Erythroblast (primary cell): Measurements from ENCODE around the gene INHBB.
"Not testable (repeated sequence)": the region's sequence is repeated elsewhere in the genome, so short reads cannot be mapped to it uniquely, and the experiment has no call there.

ENCODE experiments used
- DNase-seq, 2 experiments: peaks; one replicate each; lab custom pipeline; 2025; lab: John Stamatoyannopoulos, UW
- GATA1 ChIP-seq: IDR thresholded peaks from 2 replicates; pipeline ENCODE4 v1.6.1; 2011; ENCODE audit warnings: low read depth, mild to moderate bottlenecking, control low read depth, low read length, moderate library complexity
- POLR2A ChIP-seq: IDR thresholded peaks from 2 replicates; pipeline ENCODE4 v1.6.1; 2011; ENCODE audit warnings: mild to moderate bottlenecking, low read length

The INHBB gene

GRCh38 chr2:120381661-120382060 lies 35.7 kb downstream of the INHBB start:
- DNase-seq, result no peak

DNA sequence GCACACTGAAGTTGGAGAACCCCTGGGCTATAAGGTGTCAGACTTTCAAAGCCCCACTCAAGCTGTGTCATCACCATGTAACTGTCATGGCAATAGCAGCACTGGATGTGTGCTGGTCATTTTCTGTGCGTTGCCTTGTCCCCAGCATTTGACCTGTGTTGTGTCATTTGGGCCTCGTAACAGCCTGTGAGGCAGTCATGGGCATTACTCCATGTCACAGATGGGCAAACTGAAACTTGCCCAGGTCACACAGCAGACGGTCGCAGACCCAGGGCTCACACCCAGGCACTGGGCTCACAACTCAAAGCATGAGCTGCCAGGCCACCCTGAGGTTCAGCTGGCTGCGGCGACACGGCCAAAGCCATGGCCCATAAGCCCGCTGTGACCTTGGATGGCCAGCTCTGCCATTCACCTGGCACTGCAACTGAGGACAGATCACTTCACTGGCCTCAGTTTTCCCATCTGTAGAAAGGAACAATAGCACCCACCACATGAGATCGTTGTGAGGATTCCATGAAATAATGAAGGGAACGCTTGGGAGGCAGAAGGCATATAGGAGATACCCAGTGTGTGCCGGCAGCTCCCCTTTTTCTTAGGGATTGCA lies 36.7 kb downstream of the INHBB start:
- no peak for DNase-seq
- no peak for TF ChIP-seq POLR2A
- TF ChIP-seq GATA1, result no peak

More at GRCh38 chr2:120381661-120382060, 35.7 kb downstream of the INHBB start:
- no peak for TF ChIP-seq POLR2A
- no peak for TF ChIP-seq GATA1

- no peak for DNase-seq
- TF ChIP-seq GATA1 (no peak), POLR2A (no peak)
Measured at GRCh38 chr2:120383191-120383590, 37.3 kb downstream of the INHBB start.

- TF ChIP-seq GATA1 (no peak), POLR2A (no peak)
- DNase-seq, result no peak
Measured at GRCh38 chr2:120383631-120384340, 37.9 kb downstream of the INHBB start.

DNA sequence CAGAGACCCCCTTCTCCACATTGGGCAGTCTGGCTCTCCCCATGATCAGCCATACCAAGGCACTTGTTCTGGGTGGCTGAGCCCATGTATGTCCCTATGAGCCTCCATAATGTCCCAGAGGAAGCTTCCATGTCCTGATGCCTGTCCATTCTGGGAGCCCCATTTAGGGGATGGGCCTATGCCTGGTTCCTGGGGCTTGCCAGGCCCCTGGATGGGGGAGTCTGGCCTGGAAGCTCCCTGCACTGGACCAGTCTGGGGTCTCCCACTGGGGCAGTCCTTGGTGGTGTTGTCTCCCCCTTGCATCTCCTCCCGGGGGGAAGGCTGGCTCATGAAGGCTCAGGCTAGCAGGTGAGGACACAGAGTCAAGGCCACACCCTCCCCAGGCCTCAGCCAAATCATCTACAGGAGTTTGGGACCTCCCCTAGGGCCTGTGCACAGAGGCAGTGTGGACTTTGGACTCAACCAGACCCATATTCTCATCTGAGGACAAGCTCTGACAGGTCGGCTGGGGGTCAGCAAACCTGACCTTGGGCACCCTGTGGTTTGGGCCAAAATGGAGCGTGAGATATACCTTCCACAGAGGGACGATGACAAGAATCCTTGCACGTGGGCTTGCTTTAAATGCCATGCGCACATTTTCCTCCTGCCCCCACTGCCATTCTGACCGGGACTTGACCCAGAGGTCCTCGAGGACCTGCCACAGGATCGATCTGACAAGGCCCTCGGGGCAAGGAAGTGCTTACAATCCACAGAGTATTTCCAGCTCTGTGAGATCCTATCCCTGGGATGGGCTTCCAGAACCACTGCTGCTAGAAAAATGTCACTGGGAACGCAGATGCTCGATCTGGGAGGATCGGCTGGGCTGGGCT lies 38.8 kb downstream of the INHBB start:
- TF ChIP-seq POLR2A, result no peak
- TF ChIP-seq GATA1, result no peak

DNA sequence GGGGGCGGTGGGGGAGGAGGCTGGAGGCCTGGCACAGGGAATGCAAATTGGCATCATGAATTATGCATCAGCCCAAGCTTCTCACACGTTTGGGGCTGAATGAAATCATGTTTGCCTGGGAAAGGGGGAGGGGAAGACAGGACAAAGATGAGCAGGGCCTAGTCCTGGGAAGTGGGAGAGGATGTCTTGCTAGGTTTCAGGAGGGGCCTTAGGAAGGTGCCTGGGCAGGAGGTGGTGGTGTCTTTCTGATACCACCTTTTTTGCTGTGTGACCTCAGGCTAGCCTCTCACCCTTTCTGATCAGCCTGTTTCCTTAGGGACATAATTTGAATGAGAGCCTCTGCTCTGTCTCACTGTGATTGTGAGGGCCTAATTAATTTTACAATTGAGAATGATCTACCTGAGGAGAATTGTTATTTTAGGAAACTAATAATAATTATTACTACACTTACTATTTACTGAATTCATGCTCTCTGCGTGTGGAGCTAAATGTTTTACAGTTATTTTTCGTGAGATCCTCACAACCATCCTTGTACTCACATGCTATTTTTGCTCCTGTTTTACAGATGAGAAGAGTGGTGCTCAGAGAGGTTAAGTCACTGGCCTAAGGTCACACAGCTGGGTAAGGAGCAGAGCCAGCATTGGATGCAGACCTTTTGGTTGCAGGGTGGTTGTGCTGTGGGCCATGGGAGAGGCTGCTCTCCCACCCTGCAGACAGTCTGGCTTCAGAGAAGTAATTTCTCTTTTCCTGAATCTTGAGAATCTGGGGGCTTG lies 39.6 kb downstream of the INHBB start:
- no peak for DNase-seq
- no peak for TF ChIP-seq GATA1
- TF ChIP-seq POLR2A, result no peak

More for the DNA sequence above, 38.8 kb downstream of the INHBB start:
- DNase-seq, result no peak

DNA sequence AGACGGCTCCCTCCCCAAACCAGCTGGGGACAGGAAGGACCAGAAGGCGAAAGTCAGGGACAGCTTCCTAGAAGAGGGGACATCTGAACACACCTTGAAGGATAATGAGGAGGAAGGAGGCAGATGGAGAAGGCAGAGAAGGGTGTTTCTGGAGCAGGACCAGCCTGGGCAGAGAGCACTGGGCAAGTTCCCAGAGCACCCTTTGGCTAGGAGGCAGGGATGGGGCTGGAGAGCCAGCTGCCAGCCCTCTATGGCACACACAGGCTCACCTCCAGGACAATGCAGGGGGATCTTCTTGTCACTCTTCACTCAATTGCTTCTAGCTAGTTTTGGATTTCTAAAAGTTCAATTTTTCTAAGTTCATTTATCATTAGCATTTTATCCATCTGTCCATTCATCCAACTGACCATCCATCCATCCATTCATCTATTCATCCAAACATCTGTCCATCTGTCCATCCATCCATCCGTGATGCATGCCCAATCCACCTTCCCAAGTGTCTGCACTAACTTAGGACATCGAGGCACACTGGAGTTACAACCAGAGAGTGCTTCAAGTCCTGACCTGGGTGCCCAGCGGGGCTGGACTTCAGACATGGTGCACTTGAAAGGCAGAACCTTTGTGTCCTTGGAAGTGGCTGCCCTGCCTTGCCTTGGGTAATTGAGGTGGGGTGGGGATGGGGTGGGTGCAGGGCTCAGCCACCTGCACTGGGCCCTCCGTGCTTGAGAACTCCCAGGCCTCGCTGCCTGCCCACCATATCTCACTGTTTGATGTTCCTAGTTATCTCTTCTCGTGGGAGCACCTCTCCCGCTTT lies 42.5 kb downstream of the INHBB start:
- no peak for TF ChIP-seq GATA1
- no peak for TF ChIP-seq POLR2A
- DNase-seq, result no peak

- DNase-seq, result no peak
- no peak for TF ChIP-seq POLR2A
Measured at GRCh38 chr2:120389036-120389391, 43.1 kb downstream of the INHBB start.

DNA sequence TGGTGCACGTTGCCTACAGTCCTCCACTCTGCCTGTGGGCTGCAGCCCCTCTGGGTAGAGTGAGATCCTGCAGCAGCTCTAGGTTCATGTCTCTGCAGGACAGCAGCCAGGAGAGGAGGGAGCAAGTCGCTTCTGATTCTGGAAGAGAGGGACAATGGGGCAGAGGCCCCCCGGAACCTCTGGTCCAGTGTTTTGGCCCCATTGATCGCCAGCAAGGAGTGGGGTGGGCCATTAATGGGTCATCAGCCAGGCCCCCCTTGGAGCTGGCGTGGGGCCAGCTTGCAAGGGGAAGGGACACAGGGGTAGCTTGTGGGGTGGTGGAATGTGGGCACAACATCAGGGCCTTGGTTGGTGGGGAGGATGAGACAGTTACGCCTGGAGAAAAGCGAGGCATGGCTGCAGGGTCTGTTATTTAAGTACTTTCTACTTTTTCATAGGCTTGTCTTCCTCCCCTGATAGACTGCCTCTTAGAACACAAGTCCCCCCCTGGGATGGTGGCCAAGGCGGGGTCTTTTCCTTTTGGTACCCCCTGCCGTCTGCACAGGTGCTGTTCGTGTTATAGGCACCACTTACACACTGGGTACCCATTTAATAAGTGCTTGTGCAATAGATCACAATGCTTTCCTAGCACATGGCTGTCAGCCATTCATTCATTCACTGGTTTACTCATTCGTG lies 44.6 kb downstream of the INHBB start:
- TF ChIP-seq GATA1 (no peak), POLR2A (no peak)
- no peak for DNase-seq

DNA sequence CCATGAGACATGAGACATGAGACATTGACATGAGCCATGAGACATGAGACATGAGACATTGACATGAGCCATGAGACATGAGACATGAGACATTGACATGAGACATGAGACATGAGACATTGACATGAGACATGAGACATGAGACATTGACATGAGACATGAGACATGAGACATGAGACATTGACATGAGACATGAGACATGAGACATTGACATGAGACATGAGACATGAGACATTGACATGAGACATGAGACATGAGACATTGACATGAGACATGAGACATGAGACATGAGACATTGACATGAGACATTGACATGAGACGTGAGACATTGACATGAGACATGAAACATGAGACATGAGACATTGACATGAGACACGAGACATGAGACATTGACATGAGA lies 45.4 kb downstream of the INHBB start:
- not testable (repeated sequence) for DNase-seq

GRCh38 chr2:120391911-120392665 lies 46.2 kb downstream of the INHBB start:
- TF ChIP-seq GATA1 (no peak), POLR2A (no peak)
- no peak for DNase-seq

GRCh38 chr2:120392923-120393322 lies 47.0 kb downstream of the INHBB start:
- no peak for DNase-seq
- TF ChIP-seq POLR2A (no peak), GATA1 (no peak)
